Keratinocyte (primary cell): ENCODE measurements around the gene ARHGEF2. TPM values are rescaled to one million over a fixed set of nuclear protein-coding genes. Genes with fewer than 3 reads are reported as not detected.

Experiments used
- DNase-seq: peaks from one replicate; pipeline ENCODE4 v3.0.0-alpha.2; 2011; ENCODE audit warnings: low read depth, missing footprints, low spot score
- FAIRE-seq: peaks from 2 replicates; lab custom pipeline; 2011; peaks lifted over from hg19 to GRCh38; lab: Jason Lieb, UNC
- H2AFZ ChIP-seq: 2 replicates; pipeline ENCODE4 v1.6.0; 2012; ENCODE audit warnings: low read length, control low read depth, inconsistent platforms; ENCODE audit not compliant: control insufficient read depth
- H3K27ac ChIP-seq: 2 replicates; pipeline ENCODE4 v1.5.1; 2011; ENCODE audit warnings: low read length; ENCODE audit not compliant: control insufficient read depth, insufficient read depth
- H3K27me3 ChIP-seq: 3 replicates; pipeline ENCODE4 v1.6.0; 2011; ENCODE audit warnings: low read length; ENCODE audit not compliant: control insufficient read depth, insufficient read depth; ENCODE audit errors: extremely low read depth
- H3K36me3 ChIP-seq, 2 experiments: 2 replicates in 1 of 2; 3 replicates in 1 of 2; pipeline ENCODE4 v1.5.1; 2011; ENCODE audit warnings: low read length in 2 of 2, mild to moderate bottlenecking in 1 of 2; ENCODE audit not compliant: control insufficient read depth in 2 of 2, insufficient read depth in 2 of 2; ENCODE audit errors: extremely low read depth in 1 of 2
- H3K4me1 ChIP-seq: 3 replicates; pipeline ENCODE4 v1.5.1; 2011; ENCODE audit warnings: low read length; ENCODE audit not compliant: control insufficient read depth, insufficient read depth; ENCODE audit errors: extremely low read depth
- H3K4me2 ChIP-seq: 3 replicates; pipeline ENCODE4 v1.6.0; 2011; ENCODE audit warnings: low read depth, low read length; ENCODE audit not compliant: control insufficient read depth, insufficient read depth; ENCODE audit errors: extremely low read depth
- H3K4me3 ChIP-seq, 3 experiments: fragments of 200-600 bp in 1 of 3; sonication (generic) in 1 of 3; 2 replicates in 2 of 3; 3 replicates in 1 of 3; pipeline ENCODE4 v1.5.1; 2011 to 2016; ENCODE audit warnings: low read length in 3 of 3, mild to moderate bottlenecking in 3 of 3, control low read depth in 2 of 3, inconsistent platforms in 1 of 3, low read depth in 1 of 3, mixed read lengths in 1 of 3, mixed run types in 1 of 3, moderate library complexity in 1 of 3; ENCODE audit not compliant: control insufficient read depth in 2 of 3, insufficient read depth in 2 of 3; ENCODE audit errors: extremely low read depth in 1 of 3
- H3K79me2 ChIP-seq: 2 replicates; pipeline ENCODE4 v1.6.0; 2012; ENCODE audit warnings: low read length; ENCODE audit not compliant: control insufficient read depth, insufficient read depth
- H3K9ac ChIP-seq: 3 replicates; pipeline ENCODE4 v1.6.0; 2011; ENCODE audit warnings: low read length; ENCODE audit not compliant: control insufficient read depth, insufficient read depth; ENCODE audit errors: extremely low read depth
- H3K9me1 ChIP-seq: 3 replicates; pipeline ENCODE4 v1.6.0; 2011; ENCODE audit warnings: low read length; ENCODE audit not compliant: control insufficient read depth, insufficient read depth; ENCODE audit errors: extremely low read depth
- H3K9me3 ChIP-seq: 2 replicates; pipeline ENCODE4 v1.5.1; 2012; ENCODE audit warnings: low read depth, low read length; ENCODE audit not compliant: control insufficient read depth
- H4K20me1 ChIP-seq: 3 replicates; pipeline ENCODE4 v1.6.0; 2011; ENCODE audit warnings: low read length; ENCODE audit not compliant: control insufficient read depth, insufficient read depth; ENCODE audit errors: extremely low read depth
- CTCF ChIP-seq, 3 experiments: IDR thresholded peaks in 1 of 3; conservative IDR thresholded peaks in 1 of 3; optimal IDR thresholded peaks in 1 of 3; 2 replicates in 2 of 3; 3 replicates in 1 of 3; pipeline versions ENCODE3 to v1.5.1; 2011; ENCODE audit warnings: low read length in 3 of 3, mild to moderate bottlenecking in 3 of 3, moderate library complexity in 2 of 3, control low read depth in 1 of 3, inconsistent platforms in 1 of 3; ENCODE audit not compliant: insufficient read depth in 2 of 3; ENCODE audit errors: extremely low read depth in 1 of 3
- EZH2 ChIP-seq: IDR thresholded peaks from one replicate; pipeline ENCODE4 v1.6.1; 2012; ENCODE audit warnings: inconsistent platforms, mild to moderate bottlenecking, low read length, moderate library complexity
- dilution Hi-C: fragments of 300-500 bp; cut with MboI; formaldehyde crosslinking; loops from one replicate; pipeline ENCODE4 v1.7.0; 2020; ENCODE audit warnings: low sequenced_read_pairs; ENCODE audit not compliant: extremely low pct_ligation_motif_present
- polyA plus RNA-seq, 5 experiments: library from polyadenylated mRNA; depleted of rRNA in 3 of 5; stranded (reverse) in 3 of 5; stranded (forward) in 1 of 5; unstranded in 1 of 5; fragments of >200 nt; gene quantifications; 1 replicate in 1 of 5; 2 replicates in 3 of 5; 3 replicates in 1 of 5; pipeline versions ENCODE4 v1.2.1 to v1.2.3, GENCODE V29; 2011 to 2012; ENCODE audit warnings: missing spikeins in 2 of 5, low read depth in 1 of 5, low replicate concordance in 1 of 5

The ARHGEF2 gene
- polyA plus RNA-seq, 1 donor (not counting 4 experiments of a cell fraction or from before 2014, with no cell fraction given) = 38.7 TPM

GRCh38 chr1:155974208-155975115 lies 3.9 kb downstream of the ARHGEF2 start:
- peaks cover 8 to 17% of the 10 kb centered on the region in 2 experiments for H3K36me3 ChIP-seq
- no peaks in the 10 kb centered on the region for H3K9me3 ChIP-seq
- peak overlapping the region; percentile 92 for H3K4me2 ChIP-seq
- peaks cover 42% of the 10 kb centered on the region for H3K4me1 ChIP-seq
- FAIRE-seq = no peak
- TF ChIP-seq CTCF (optimal IDR thresholded peaks at IDR 0.05 in 1 of 3, IDR thresholded peaks at IDR 0.05 in 1 of 3, conservative IDR thresholded peaks at IDR 0.05 in 1 of 3; ENCODE audit: extremely low read depth in 1 of 3, insufficient read depth in 2 of 3, low read length in 3 of 3) (no peak), EZH2 (no peak)
- H3K27me3 ChIP-seq = no peaks in the 10 kb centered on the region
- peak overlapping the region in 1 of 3 experiments; percentile 39 for H3K4me3 ChIP-seq
- peaks cover 34% of the 10 kb centered on the region for H4K20me1 ChIP-seq
- DNase-seq = no peak
- dilution Hi-C loops = no loop called here
- no peak overlapping the region for H3K9ac ChIP-seq
- H3K27ac ChIP-seq = no peak overlapping the region
- peaks cover 6% of the 10 kb centered on the region for H3K9me1 ChIP-seq
- H2AFZ ChIP-seq = no peak overlapping the region
- peaks cover 94% of the 10 kb centered on the region for H3K79me2 ChIP-seq

GRCh38 chr1:155973723-155974122 lies 4.6 kb downstream of the ARHGEF2 start:
- TF ChIP-seq CTCF (optimal IDR thresholded peaks at IDR 0.05 in 1 of 3, IDR thresholded peaks at IDR 0.05 in 1 of 3, conservative IDR thresholded peaks at IDR 0.05 in 1 of 3; ENCODE audit: extremely low read depth in 1 of 3, insufficient read depth in 2 of 3, low read length in 3 of 3) = no peak
- no peak for TF ChIP-seq EZH2
- Histone ChIP-seq H3K36me3 (peaks cover 16 to 22% of the 10 kb centered on the region in 2 experiments), H2AFZ (no peak overlapping the region), H3K9me3 (no peaks in the 10 kb centered on the region), H3K27ac (no peak overlapping the region), H3K4me2 (no peak overlapping the region), H3K27me3 (no peaks in the 10 kb centered on the region), H4K20me1 (peaks cover 34% of the 10 kb centered on the region), H3K4me3 (no peak overlapping the region), H3K4me1 (peaks cover 34% of the 10 kb centered on the region), H3K9ac (no peak overlapping the region), H3K9me1 (peaks cover 6% of the 10 kb centered on the region), H3K79me2 (peaks cover 92% of the 10 kb centered on the region)
- DNase-seq = no peak
- FAIRE-seq = no peak
- dilution Hi-C loops = no loop called here
